ENCODE results near the gene EFCAB7.

The EFCAB7 gene, protein sequence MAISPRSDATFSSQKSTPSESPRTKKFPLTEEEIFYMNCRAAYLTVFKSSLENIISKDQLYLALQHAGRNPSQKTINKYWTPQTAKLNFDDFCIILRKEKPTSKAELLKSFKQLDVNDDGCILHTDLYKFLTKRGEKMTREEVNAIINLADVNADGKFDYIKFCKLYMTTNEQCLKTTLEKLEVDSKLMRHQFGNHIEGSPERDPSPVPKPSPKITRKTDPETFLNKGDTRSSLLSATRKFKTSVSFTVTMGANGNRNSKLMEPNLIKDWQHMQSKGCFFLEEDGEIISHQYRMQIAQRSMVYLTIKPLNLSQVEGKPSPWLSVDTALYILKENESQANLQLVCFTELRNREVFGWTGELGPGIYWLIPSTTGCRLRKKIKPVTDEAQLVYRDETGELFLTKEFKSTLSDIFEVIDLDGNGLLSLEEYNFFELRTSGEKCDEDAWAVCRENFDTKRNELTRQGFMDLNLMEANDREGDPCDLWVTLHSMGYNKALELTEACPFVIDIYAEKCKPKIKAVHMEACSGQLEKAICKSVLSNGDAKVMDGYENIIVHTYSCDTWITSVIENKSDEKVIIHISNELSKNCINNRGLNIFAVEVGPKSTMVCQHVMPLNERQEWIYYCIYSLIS

DNA sequence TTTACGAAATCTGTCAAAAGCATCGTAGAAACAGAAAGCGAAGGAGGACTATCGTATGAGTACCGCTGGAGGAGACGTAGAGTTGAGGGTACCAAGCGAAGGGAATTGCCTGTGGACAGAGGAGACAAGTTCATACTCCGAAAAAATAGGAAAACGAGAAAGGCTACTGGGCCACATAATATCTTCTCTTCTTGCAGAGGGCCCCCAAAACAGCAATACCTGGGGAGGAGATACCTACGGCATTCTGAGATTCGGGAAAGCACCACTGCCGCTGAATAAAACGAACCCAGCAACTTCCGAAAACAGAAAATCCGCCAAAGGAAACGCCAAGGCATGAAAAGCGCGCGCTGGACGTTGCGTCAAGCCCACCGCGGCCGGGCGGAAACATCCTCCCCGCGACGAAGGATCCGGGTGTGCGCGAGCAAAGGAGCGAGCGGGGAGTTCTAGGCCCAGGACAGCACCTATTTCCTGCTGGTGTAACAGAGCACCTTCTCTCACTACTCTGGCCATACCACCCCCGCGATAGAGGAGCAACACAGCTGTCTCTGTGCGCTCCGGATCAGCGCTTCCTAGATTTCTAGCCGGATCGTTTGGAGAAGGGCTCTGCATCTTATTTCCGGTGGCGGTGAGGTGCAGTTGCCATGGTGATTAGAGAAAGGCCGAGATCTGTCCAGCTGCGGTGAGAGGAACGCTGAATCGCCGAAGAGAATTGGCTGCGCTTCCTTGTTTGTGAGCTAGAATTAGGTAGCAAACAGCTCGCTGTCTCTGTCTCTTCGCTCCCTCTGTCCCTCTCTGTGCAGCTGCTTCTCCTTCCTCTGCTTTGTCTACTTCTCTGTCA, at the start of gene EFCAB7, which contains the start of gene ITGB3BP:
Gene EFCAB7 (plus strand): TSS at position 635 of the 838 bp plus-strand sequence. CDS start 2,048 bp downstream, outside the sequence.
Gene ITGB3BP (minus strand): TSS at position 335 of the 838 bp plus-strand sequence. CDS start 92 bp downstream, at position 243.
- peak; percentile 82 for DNase-seq

DNA sequence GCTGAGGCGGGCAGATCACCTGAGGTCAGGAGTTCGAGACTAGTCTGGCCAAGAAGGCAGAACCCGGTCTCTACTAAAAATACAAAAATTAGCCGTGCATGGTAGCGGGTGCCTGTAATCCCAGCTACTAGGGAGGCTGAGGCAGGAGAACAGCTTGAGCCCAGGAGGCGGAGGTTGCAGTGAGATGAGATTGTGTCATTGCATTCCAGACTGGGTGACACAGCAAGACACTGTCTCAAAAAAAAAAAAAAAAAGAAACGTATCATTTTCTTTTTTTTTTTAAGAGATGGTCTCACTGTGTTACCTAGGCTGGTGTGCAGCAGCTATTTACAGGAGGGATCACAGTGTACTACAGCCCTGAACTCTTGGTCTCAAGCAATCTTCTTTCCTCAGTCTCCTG, 47.6 kb upstream of the EFCAB7 start:
- no peak for DNase-seq

DNA sequence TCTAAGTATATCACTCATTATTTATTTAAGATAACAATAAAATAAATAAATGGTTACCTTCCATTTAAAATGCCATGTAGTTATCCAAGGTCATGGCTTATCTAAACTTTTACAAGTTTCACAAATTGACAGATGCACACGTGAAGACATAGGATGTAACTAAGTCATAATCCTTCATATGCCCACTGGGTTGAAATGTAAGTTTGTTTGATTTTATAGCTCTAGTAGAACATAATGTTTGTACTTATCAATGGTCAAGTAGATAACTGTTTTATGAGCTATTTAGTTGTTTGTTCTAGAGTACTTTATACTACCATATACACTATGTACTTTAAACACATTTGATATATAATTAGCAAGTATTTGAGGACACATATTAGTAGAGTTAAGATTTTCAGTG, 43.3 kb upstream of the EFCAB7 start:
- no peak for DNase-seq

DNA sequence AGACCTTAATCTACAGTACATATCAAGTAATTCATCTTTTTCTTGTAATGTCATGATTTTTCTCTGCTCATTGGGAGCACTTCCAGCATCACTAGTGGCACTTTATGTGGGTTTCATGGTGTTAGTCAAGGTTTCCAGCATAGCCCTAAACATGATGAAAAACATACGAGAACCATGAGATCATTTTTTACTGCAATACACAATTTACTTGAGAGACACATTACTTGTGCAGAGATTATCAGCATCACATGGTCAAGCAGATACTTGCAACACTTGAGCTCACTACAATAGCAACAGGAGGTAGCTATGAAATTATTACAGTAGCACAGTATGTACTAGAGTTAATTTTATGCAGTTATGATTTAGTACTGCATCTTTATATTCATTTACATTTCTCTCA, 36.7 kb upstream of the EFCAB7 start:
- no peak for DNase-seq

DNA sequence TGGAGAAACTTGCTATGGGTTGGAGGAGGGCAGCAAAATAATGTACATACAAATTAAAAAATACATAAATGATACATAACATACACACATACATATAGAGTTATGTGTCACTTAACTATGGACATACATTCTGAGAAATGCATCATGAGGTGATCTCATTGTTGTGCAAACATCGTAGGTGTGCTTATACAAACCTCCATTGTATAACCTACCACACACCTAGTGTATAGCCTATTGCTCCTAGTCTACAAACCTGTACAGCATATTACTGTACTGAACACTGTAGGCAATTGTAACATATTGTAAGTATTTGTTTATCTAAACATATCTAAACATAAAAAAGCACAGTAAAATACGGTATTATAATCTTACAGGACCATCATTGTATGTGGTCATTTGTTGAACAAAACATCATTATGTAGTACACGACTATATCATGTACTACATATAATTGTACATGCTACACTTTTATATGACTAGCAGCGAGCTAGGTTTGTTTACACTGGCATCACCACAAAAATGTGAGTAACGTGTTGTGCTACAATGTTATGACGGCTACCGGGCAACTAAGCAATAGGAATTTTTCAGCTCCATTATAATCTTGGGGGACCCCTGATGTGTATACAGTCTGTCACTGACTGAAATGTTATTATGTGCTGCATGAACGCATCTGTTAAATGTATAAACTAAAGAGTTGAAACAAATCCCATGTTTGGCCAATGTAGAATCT, 35.8 kb upstream of the EFCAB7 start:
- no peak for DNase-seq

DNA sequence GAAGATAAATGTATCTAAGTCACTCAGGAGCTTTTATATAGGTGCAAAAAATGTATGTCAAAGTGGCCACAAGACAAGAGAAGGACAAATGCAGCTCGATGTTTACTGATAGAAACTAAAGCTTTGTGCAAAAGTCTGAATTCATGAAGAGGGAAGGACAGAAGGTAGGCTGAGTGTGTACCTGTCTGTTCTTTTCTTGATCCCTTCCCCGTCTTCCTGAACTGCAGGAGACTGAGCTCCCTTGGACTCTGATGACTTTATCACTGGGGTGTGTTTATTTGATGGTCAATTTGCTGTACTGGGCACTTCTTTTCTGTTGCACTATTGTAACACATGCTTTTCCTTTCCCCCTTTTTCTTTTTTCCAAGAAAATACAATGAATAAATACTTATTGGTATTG, 25.7 kb upstream of the EFCAB7 start:
- no peak for DNase-seq

DNA sequence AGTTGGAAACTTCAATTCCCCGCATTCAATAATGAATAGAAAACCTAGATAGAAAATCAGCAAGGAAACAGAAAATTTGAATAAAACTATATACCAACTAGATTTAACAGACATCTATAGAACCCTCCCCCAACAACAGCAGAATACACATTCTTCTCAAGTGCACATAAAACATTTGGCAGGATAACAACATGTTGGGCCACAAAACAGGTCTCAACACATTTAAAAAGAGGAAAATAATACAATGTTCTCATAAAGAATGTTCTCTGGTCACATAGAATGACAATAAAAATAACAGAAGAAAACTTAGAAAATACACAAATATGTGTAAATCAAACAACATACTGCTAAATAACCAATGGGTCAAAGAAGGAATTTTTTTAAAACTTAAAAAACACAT, 25.2 kb upstream of the EFCAB7 start:
- DNase-seq = no peak

DNA sequence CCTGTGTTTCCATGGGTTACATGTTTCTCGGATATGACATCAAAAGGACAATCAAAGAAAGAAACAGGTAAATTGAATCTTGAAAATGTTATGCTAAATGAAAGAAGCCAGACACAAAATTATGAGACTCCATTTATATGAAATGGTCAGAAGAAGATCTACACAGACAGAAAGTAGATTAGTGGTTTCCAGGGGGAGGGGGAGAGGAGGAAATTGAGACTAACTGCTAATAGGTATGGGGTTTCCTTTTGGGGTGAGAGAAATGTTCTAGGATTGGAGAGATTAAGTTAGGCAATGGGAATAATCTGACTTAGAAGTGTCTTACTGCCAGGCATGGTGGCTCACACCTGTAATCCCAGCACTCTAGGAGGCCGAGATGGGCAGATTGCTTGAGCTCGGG, 22.1 kb upstream of the EFCAB7 start:
- DNase-seq = no peak

DNA sequence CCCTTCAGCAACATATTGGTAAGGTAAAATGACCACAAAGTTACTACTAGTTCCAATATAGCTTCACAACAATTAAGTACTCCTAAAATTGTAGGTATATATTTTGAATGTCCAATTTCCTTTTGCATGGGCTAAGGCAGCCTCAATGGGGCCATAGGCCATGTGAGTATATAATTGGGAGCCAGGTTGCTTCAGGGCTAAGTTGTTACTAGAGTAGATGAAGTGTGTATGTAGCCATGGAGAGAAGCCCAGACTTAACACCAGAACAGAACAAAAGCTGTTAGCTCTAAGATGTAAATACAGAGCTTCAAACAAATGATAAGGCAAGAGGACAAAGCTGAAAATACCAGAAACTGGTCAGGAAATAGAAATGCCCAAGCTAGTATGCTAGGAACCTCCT, 16.5 kb upstream of the EFCAB7 start:
- DNase-seq = no peak

DNA sequence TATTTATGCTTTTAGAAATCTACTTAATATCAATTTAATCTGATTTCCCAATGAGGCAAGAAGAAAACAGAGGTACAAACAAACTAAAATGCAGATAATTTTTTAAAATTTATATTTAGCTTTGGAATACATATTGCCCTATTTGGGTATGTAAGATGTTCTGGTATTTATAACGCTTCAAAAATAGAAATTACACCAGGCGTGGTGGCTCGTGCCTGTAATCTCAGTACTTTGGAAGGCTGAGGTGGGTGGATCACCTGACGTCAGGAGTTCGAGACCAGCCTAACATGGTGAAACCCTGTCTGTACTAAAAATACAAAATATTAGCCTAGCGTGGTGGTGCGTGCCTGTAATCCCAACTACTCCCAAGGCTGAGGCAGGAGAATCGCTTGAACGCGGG, 13.6 kb upstream of the EFCAB7 start:
- DNase-seq = no peak

DNA sequence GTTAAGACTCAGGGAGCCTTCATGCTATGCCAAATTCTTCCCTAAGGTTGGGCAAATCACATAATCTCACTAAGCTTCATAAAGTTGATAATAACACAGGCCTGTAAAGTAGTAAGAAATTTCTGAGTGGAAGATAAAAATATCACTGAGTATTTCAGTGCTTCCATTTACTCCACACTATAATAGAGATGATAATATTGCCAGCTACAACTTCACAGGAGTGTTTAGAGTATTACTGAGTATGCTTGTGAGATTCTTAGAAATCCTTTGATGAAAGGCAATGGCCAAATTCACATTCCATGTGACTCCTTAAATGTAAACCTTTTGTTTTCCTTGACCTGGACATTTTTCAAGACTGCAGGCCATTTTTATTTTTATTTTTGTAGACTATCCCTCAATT, 10.7 kb upstream of the EFCAB7 start:
- no peak for DNase-seq

DNA sequence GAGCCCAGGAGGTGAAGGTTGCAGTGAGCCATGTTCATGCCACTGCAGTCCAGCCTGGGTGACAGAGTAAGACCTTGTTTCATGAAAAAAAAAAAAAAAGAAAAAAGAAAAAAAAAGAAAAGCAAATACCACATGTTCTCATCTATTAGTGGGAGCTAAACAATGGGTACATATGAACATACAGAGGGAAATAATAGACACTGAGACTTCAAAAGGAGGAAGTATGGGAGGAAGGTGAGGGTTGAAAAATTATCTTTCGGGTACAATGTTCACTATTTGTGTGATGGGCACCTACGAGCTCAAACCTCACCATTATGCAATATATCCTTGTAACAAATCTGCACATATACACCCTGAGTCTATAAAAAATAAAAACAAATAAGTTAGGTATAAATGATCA, 6.7 kb upstream of the EFCAB7 start:
- no peak for DNase-seq

DNA sequence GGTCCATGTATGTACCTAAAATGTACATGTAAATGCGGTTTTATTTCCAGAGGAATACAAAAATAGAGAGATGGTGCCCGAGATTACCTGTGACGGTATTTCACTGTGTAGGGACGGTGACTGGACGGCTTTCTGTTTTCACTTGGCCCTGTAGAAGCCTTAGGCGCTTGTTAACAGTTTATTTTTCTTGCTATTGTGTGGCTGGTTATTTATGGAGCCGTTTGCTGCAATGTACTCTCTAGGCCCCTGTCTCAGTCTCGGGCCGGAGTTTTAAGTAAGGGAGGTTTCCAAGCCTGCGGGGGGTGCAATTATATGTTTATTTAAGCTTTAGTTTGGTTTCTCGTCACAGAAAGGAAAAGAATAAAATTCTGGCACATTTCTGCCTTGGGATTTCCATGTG, 413 bp downstream of the EFCAB7 start:
- DNase-seq = no peak

DNA sequence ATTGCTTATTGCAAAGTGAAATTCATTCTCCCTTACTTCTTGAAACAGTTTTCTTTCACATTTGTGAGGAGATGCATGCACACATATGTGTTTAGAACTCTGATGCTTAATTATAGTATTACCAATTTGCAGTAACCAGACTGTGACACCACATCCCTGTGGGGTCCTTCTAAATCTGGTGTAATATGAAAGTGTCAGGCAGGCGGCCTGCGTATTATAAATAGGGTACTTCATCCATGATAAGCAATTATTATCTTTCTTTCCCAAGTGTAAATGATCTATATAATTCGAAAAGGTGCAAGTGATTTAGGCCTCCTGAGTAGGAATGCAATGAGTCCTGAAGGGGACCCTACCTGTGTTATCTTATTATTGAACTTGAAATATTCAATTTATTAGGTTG, 876 bp downstream of the EFCAB7 start:
- DNase-seq = no peak

DNA sequence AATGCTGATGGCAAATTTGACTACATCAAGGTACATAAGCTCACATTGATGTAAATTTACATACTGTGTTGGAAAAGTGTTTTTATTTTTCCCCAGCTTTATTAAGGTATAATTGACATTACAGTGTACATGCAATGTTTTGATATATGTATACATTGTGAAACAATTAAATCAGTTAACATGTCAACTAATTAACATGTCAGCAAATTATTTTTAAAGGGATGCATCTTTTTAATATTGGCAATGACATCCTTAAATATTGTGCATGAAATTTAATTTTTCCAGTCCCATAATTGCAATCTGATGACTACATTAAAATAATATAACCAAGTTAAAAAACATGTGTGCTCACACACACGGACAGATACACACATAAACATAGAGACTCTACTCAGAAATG, 9.4 kb downstream of the EFCAB7 start:
- DNase-seq = no peak

DNA sequence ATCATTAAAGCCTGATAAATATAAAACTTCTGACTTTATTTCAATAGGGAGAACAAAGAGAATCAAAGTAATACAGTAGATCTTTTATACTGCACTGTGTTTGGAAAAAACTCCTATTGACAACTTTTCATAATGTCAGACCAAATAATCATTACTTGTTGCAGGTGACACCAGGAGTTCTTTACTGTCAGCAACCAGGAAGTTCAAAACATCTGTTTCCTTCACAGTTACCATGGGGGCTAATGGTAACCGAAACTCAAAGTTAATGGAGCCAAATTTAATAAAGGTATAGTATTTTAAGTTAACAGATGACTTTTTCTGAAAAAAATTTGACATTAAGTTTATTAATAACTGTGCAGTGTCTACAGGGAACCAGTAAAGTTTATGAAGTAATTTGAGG, 10.6 kb downstream of the EFCAB7 start:
- DNase-seq = no peak

DNA sequence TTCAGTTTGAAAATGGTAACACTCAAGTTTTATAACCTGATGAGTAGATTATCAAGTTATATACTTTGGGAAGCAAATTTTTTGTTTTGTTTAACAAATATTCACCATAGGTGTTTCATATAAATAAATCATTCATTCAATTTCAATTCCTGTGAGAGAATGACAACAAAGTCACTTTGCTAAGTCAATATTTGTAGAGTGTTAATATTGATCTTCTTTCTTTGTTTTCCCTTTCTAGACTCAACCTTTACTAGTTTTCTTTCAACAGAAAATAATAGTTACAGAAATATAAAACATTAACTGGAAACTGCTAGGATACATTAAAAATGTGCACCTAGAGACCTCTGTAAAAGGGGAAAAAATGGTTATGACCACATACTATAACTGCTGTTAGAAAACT, 11.1 kb downstream of the EFCAB7 start:
- DNase-seq = no peak

DNA sequence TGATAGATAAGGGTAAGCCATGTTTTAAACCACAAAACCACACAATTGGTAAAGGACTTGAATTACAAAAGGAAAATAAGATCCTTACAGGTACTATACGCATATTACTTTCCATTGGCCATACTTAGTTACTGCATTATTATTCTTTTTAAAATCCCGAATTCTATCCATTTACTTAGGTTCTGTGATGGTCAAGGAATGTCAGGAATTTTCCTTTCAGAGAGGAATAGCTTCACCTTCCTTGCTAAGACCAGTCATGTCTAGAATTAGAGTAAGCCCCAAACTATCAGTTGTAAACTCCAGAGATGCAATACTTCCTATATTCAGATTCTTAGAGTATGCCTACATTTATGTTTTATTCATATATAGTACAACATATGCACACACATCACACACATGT, 13.7 kb downstream of the EFCAB7 start:
- no peak for DNase-seq

DNA sequence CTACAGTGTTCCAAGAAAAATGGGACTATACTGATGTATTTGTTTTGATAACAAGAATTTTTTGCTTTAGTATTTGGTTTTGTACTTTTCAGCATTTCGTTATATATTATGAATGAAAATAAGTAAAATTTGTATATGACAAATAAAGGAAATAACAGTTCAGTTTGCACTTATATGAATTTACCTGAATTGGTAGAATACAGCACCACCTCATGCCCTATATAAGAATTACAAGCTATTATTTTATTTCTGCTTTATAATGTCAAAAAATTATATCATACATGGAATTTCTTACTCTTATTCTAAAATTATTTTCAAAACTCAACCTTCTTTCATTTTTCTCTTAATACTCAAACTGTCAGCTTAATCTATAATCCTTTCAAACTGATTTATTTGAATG, 14.6 kb downstream of the EFCAB7 start:
- no peak for DNase-seq

DNA sequence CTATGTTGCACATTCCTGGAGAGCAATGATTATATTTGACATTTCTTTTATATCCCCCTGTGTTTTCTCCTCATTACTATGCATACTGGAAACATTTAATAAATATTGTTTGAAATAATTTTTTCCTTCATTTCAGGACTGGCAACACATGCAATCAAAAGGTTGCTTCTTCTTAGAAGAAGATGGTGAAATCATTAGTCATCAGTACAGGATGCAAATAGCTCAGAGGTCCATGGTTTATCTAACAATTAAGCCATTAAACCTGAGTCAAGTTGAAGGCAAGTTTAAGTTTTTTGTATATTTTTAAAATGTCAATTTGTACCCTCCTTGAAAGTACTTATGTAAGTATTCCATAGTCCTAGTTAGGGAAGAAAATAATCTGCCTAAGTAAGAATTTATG, 22.5 kb downstream of the EFCAB7 start:
- DNase-seq = no peak

DNA sequence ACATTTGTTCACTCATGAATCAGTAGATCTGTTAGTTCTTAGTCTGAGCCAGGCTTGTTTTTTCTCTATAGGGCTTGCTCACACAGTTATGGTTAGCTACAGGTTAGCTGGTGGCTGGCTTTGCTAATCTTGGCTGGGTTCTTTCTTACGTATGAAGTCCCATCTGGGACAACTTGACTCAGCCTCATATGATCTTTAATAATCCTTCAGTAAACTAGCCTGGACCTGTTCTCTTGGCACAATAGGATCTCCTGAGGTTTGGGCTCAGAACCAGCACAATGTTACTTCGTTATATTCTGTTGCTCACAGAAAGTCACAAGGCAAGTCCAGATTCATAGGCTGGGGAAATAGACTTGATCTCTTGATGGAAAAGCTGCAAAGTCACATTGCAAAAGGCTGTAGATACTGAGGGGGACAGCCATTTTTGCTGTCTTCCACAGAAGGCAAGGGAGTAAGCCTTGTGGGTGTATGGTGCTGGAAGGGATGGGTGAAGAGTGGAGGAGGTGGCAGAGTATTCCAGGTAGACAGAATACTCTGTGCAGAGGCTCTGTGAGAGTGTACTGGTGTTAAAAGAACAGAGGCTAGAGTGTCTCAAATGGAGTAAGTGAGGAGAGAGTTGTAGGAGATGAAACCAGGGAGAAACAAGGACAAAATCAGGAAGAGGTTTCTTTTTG, 24.4 kb downstream of the EFCAB7 start:
- DNase-seq = no peak

DNA sequence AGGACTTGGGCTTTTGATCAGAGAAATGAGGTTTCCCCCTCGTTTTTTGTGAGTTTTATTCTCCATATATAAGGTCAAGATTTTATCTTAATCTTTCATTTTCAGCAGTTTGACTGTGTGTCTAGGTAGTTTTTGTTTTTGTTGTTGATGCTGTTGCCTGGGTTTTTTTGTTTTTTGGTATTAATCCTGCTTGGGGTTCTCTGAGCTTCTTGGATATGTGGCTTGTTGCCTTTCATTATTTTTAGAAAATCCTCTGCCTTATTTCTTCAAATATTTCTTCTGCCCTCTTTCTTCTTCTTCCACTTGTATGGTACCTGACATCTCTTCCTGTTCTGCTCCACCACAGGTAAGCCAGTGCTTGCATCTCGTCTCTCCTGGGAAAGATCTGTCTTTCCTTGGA, 25.0 kb downstream of the EFCAB7 start:
- DNase-seq = no peak

Measured in CD4-positive, alpha-beta T cell treated with Interleukin-17A for 4 hours (primary cell).